Activated CD8-positive, alpha-beta T cell treated with anti-CD3 and anti-CD28 coated beads for 36 hours (primary cell): ENCODE results near the gene PRDM16. TPM values are rescaled to one million over a fixed set of nuclear protein-coding genes. Genes with fewer than 3 reads are reported as not detected.

Source experiments
- ATAC-seq: fragments of 200-7000 bp; cut with Tn5 transposase; one replicate; pipeline ENCODE4 v1.10.0; 2021; ENCODE audit warnings: mild to moderate bottlenecking, moderate library complexity
- CTCF ChIA-PET: fragments of 350-600 bp; sonication (Branson Sonifier 250); formaldehyde crosslinking; loops from one replicate; lab custom pipeline; 2021; ENCODE audit warnings: antibody characterized with exemption; lab: Charles Lee
- POLR2A ChIA-PET: fragments of 350-600 bp; sonication (Branson Sonifier 250); formaldehyde crosslinking; loops from one replicate; lab custom pipeline; 2021; ENCODE audit warnings: antibody characterized with exemption; lab: Charles Lee
- DNase-seq: peaks from one replicate; pipeline ENCODE4 v3.0.0-alpha.2; 2020
- H3K27ac Mint-ChIP-seq: one replicate; pipeline ENCODE4 v1.8.0; 2021; ENCODE audit warnings: mild to moderate bottlenecking, mixed read lengths
- H3K27me3 Mint-ChIP-seq: one replicate; pipeline ENCODE4 v1.8.0; 2021; ENCODE audit warnings: mixed read lengths
- H3K36me3 Mint-ChIP-seq: one replicate; pipeline ENCODE4 v1.8.0; 2021; ENCODE audit warnings: low read depth, mixed read lengths
- H3K4me1 Mint-ChIP-seq: one replicate; pipeline ENCODE4 v1.8.0; 2021; ENCODE audit warnings: low read depth, mixed read lengths
- H3K4me3 Mint-ChIP-seq: one replicate; pipeline ENCODE4 v1.8.0; 2021; ENCODE audit warnings: mild to moderate bottlenecking, moderate library complexity, mixed read lengths
- H3K9me3 Mint-ChIP-seq: one replicate; pipeline ENCODE4 v1.8.0; 2021; ENCODE audit warnings: mixed read lengths
- intact Hi-C: fragments of 100-400 bp; cut with micrococcal nuclease; formaldehyde crosslinking; loops from one replicate; pipeline ENCODE4 v1.10.0; 2022
- total RNA-seq, 2 experiments: library from RNA; stranded (reverse); gene quantifications; one replicate each; pipeline ENCODE4 v1.2.3, GENCODE V29; 2021
- TF ChIP-seq, protein P1 (sequence below): fragments of 200-600 bp; IDR thresholded peaks from one replicate; pipeline ENCODE4 v1.8.0; 2022; ENCODE audit warnings: antibody characterized with exemption, mild to moderate bottlenecking

Gene PRDM16
- total RNA-seq, 2 experiments from 2014 or later = 0.29 to 0.49 TPM

DNA sequence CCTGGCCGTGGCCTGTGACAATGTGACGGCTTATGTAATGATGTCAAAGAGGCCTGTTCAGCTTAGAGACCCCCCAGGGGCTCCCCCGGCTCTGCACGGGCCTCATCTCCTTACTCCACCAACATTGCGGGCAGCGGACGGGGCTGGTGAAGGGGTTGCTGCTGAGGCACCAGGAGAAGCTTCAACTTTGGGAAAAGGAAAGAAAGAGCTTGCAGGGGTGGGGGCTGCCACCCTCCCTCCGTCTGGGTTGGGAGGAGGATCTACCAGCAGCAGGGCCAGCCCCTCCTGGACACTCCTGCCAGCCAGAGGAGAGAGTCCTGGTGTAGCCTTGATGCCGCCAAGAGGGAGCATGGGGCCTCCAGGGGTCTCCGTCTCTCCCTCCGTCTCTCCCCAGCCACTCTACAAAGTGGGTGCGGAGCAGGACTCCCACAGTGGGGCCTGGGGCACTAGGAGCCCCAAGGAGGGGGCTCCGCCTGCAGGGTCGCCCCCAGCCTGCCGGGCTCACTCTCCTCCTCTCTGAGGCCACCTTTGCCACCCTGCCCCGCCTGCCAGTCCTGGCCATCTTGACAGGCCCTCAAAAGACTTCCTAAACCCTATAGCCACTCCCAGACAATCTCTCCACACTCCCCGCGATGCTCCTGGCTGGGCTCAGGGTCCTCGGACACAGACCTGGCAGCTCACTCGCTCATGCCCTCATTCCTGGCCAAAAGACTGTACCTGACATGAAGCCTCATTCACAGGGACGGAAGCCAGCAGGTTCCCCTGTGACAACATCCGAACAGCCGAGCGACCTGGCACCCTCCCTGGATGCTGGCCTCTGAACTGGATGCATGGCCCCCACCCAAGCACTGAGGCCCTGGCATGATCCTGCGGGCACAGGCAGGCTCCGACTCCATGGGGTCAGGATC lies 255.0 kb downstream of the PRDM16 start:
- Mint-ChIP-seq H3K9me3 (no peaks in the 10 kb centered on the region), H3K27me3 (peaks cover 1% of the 10 kb centered on the region), H3K36me3 (no peaks in the 10 kb centered on the region), H3K27ac (no peak overlapping the region), H3K4me1 (no peaks in the 10 kb centered on the region), H3K4me3 (no peak overlapping the region)
- ChIA-PET POLR2A (no interaction called here), CTCF (no interaction called here)
- intact Hi-C loops = no loop called here
- TF ChIP-seq, protein P1, sequence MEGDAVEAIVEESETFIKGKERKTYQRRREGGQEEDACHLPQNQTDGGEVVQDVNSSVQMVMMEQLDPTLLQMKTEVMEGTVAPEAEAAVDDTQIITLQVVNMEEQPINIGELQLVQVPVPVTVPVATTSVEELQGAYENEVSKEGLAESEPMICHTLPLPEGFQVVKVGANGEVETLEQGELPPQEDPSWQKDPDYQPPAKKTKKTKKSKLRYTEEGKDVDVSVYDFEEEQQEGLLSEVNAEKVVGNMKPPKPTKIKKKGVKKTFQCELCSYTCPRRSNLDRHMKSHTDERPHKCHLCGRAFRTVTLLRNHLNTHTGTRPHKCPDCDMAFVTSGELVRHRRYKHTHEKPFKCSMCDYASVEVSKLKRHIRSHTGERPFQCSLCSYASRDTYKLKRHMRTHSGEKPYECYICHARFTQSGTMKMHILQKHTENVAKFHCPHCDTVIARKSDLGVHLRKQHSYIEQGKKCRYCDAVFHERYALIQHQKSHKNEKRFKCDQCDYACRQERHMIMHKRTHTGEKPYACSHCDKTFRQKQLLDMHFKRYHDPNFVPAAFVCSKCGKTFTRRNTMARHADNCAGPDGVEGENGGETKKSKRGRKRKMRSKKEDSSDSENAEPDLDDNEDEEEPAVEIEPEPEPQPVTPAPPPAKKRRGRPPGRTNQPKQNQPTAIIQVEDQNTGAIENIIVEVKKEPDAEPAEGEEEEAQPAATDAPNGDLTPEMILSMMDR = no peak
- no peak for ATAC-seq
- no peak for DNase-seq

DNA sequence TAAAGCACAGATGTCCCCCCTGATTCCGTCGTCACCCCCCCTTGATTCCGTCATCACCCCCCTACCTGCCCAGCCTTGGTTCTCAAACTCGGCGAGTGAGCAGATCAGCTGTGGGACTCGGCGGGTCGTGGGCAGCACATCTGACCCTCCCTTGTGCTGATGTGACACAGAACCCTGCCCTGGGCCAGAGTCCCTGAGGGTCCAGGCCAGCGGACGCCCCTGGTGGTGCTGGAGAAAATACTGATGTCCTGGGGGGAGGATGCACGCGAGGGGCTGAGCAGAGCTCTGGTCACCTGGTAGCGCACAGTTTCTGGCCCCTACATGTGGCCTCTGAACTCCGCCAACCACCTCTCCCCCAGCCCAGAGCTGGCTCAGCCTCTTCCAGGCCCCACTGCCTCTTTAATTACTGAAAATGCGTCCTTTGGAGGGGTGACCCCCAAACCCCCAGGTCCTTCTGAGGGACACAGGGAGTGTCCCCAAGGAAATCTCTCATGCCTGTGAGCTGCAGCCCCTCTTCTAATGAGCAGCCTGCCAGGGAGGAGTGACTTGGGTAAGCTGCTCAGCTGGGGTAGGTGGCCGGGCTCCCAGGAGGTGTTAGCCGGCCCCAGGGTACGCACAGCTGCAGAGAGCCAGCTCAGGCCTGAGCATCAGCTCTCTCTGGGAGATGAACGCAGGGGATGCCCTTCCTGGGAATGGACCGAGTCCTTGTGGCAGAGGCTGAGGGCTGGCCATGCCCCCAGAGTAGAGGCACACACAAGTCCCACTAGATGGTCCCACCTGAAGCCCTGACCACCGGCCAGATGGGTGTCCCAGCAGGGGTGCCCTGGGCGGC lies 255.9 kb downstream of the PRDM16 start:
- peaks cover 1% of the 10 kb centered on the region for H3K27me3 Mint-ChIP-seq
- ATAC-seq (no peak), DNase-seq (no peak)
- TF ChIP-seq, protein P1 = no peak
- no peaks in the 10 kb centered on the region for H3K9me3 Mint-ChIP-seq
- H3K27ac Mint-ChIP-seq = no peak overlapping the region
- ChIA-PET POLR2A (interaction anchor here (0.7 kb wide), 1 partner anchor 13 kb away, joined by 4 read pairs; no protein-coding TSS in a partner anchor), CTCF (no interaction called here)
- H3K4me3 Mint-ChIP-seq = no peak overlapping the region
- H3K4me1 Mint-ChIP-seq = no peaks in the 10 kb centered on the region
- no peaks in the 10 kb centered on the region for H3K36me3 Mint-ChIP-seq
- intact Hi-C loops = no loop called here

DNA sequence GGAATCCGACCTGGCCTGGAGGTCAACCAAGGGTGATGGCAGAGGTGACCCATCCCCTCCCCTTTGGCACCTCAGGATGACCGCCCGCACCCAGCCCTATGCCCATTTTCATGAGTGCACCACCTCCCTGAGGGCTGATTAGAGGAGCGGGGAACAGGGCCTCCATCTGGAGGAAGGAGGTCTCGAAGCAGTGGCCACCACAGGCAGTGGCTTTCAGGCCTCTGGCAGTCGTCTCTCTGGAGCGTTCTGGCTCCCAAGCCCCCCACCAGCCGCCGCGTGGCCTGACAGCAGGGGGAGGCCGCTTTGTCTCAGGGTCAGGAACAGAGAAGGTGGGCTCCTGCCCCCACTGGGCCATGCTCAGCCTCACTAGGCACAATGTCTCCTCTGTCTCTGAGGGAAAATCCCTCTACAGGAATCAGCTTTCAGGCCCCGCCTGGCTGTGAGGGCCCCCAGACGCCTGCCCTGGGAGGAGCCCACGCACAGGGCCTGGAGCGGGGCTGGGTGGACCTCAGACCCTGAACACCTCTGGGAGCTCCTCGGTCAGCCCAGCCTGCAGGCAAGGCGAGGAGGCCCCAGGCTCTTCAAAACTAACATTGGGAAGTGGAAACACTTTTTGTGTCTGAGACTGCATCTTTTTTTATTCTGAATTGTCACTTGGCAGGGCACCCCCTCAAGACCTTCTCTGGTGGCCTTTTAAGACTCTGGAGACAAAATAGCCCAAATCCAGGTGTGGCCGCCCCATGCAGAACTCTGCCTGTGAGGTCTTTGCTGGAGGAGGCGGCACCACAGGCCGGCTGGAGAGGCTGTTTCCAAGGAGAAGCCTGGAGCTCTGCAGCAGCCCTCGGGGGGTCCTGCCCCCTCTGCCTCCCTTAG lies 257.7 kb downstream of the PRDM16 start:
- H3K4me3 Mint-ChIP-seq = no peak overlapping the region
- no peaks in the 10 kb centered on the region for H3K36me3 Mint-ChIP-seq
- intact Hi-C loops = no loop called here
- no peak overlapping the region for H3K27ac Mint-ChIP-seq
- CTCF ChIA-PET = no interaction called here
- peaks cover 1% of the 10 kb centered on the region for H3K27me3 Mint-ChIP-seq
- no peaks in the 10 kb centered on the region for H3K9me3 Mint-ChIP-seq
- no peak for DNase-seq
- H3K4me1 Mint-ChIP-seq = no peaks in the 10 kb centered on the region
- POLR2A ChIA-PET = no interaction called here
- TF ChIP-seq, protein P1 = no peak
- no peak for ATAC-seq

DNA sequence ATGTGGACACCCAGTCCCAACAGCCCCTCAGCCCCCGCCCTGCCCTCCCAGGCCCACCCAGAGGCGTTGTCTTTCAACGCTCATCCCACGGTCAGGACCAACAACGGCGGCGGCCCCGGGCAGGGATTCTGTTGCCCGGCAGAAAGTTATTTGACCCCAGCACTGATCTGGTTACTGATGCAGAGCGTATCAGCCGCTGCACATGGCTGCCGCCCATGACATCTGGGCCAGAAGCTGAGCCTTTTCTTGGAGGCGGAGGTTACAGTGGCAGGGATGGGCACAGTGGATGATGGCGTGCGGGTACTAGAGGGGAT lies 258.3 kb downstream of the PRDM16 start:
- CTCF ChIA-PET = no interaction called here
- no peaks in the 10 kb centered on the region for H3K36me3 Mint-ChIP-seq
- POLR2A ChIA-PET = no interaction called here
- no peak overlapping the region for H3K4me3 Mint-ChIP-seq
- H3K27ac Mint-ChIP-seq = no peak overlapping the region
- no peaks in the 10 kb centered on the region for H3K4me1 Mint-ChIP-seq
- intact Hi-C loops = no loop called here
- ATAC-seq (no peak), DNase-seq (no peak)
- H3K27me3 Mint-ChIP-seq = peaks cover 1% of the 10 kb centered on the region
- no peaks in the 10 kb centered on the region for H3K9me3 Mint-ChIP-seq
- TF ChIP-seq, protein P1 = no peak
